ENCODE results near the gene ORM1.

DNA sequence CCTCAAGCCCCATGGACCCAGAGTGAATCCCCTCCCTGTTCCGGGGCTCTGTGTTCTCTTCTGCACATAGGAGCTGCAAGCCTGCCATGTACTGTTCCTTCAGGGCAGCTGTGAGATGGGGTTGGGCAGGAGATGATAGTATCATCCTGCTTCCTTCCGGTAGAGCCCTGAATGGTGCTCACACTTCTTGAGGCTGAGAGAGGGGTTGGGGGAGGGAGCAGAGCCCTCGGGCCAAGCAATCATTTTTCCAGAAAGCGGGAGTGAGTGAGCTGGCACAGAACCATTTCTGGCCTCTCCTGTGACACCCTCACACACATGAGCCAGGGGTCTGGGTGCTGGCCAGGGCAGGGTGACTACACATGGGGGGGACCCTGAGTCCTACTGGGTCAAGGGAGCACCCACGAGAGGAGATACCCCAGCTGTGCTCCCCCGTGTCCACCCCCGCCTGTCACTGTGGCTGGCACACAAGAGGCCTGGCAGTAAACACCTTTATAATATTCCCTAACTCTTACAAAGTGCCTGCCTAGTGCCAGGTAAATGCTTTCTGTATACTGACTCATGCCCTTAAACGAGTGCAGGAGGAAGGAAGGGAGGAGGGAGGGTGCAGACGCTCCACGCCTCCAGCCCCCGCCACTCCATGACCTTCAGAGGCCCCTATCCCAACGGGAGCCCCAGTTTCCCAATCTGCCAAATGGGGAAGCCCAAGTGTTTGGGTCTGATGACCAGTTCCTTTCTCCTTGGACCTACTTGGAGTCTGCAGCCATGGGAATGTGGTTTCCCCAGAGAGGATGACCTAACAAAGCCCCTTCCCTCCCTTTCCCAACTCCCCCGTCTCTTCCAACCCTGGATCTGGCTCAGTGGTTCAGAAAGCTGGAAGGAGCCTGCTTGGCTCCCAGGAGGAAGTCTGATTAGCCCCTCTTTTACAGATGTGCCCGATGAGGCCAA, 49.3 kb downstream of the ORM1 start:
- TF ChIP-seq, protein P1, sequence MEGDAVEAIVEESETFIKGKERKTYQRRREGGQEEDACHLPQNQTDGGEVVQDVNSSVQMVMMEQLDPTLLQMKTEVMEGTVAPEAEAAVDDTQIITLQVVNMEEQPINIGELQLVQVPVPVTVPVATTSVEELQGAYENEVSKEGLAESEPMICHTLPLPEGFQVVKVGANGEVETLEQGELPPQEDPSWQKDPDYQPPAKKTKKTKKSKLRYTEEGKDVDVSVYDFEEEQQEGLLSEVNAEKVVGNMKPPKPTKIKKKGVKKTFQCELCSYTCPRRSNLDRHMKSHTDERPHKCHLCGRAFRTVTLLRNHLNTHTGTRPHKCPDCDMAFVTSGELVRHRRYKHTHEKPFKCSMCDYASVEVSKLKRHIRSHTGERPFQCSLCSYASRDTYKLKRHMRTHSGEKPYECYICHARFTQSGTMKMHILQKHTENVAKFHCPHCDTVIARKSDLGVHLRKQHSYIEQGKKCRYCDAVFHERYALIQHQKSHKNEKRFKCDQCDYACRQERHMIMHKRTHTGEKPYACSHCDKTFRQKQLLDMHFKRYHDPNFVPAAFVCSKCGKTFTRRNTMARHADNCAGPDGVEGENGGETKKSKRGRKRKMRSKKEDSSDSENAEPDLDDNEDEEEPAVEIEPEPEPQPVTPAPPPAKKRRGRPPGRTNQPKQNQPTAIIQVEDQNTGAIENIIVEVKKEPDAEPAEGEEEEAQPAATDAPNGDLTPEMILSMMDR (IDR thresholded peaks at IDR 0.05), result no peak
- TF ChIP-seq EP300 (IDR thresholded peaks at IDR 0.05) (no peak), POLR2A (IDR thresholded peaks at IDR 0.05) (no peak)
